GDM1 (cell line): ENCODE measurements around the gene EML2.
"Not testable (repeated sequence)": the region's sequence is repeated elsewhere in the genome, so short reads cannot be mapped to it uniquely, and the experiment has no call there.

Experiments used
- DNase-seq: peaks from one replicate; lab custom pipeline; 2025; lab: John Stamatoyannopoulos, UW

Gene EML2

GRCh38 chr19:45653634-45654033 lies 14.4 kb upstream of the EML2 start:
- DNase-seq: no peak

GRCh38 chr19:45650722-45651121 lies 11.5 kb upstream of the EML2 start:
- DNase-seq: no peak

- no peak for DNase-seq
Measured at GRCh38 chr19:45646345-45646698, 7.1 kb upstream of the EML2 start.

GRCh38 chr19:45645631-45646344 lies 6.6 kb upstream of the EML2 start:
- DNase-seq: peak; percentile 82

GRCh38 chr19:45645068-45645630 lies 6.0 kb upstream of the EML2 start:
- DNase-seq: no peak

- no peak for DNase-seq
Measured at GRCh38 chr19:45643927-45644771, 5.0 kb upstream of the EML2 start.

- DNase-seq: peak; percentile 80
Measured at GRCh38 chr19:45643024-45643926, 4.1 kb upstream of the EML2 start.

- peak; percentile 77 for DNase-seq
Measured at GRCh38 chr19:45641274-45642105, 2.3 kb upstream of the EML2 start.

GRCh38 chr19:45640849-45641273 lies 1.7 kb upstream of the EML2 start:
- no peak for DNase-seq

GRCh38 chr19:45637890-45638667 lies 1.1 kb downstream of the EML2 start:
- DNase-seq: no peak

GRCh38 chr19:45636902-45637301 lies 2.3 kb downstream of the EML2 start:
- DNase-seq: no peak

- DNase-seq: no peak
Measured at GRCh38 chr19:45636275-45636674, 2.9 kb downstream of the EML2 start.

- no peak for DNase-seq
Measured at GRCh38 chr19:45632468-45633196, 6.6 kb downstream of the EML2 start.

- DNase-seq: no peak
Measured at GRCh38 chr19:45630463-45630862, 8.7 kb downstream of the EML2 start.

- no peak for DNase-seq
Measured at GRCh38 chr19:45629704-45630103, 9.5 kb downstream of the EML2 start.

GRCh38 chr19:45628219-45628618 lies 11.0 kb downstream of the EML2 start:
- DNase-seq: not testable (repeated sequence)

- DNase-seq: no peak
Measured at GRCh38 chr19:45623984-45624383, 15.2 kb downstream of the EML2 start.

GRCh38 chr19:45621976-45622503 lies 17.2 kb downstream of the EML2 start:
- DNase-seq: no peak

- DNase-seq: no peak
Measured at GRCh38 chr19:45621389-45621788, 17.8 kb downstream of the EML2 start.

GRCh38 chr19:45616704-45617017 lies 22.5 kb downstream of the EML2 start:
- DNase-seq: no peak
